ENCODE measurements around the gene FILIP1L. TPM values are rescaled to one million over a fixed set of nuclear protein-coding genes. Genes with fewer than 3 reads are reported as not detected.

The FILIP1L gene
- total RNA-seq, 1 donor from 2014 or later, result 0.15 TPM

DNA sequence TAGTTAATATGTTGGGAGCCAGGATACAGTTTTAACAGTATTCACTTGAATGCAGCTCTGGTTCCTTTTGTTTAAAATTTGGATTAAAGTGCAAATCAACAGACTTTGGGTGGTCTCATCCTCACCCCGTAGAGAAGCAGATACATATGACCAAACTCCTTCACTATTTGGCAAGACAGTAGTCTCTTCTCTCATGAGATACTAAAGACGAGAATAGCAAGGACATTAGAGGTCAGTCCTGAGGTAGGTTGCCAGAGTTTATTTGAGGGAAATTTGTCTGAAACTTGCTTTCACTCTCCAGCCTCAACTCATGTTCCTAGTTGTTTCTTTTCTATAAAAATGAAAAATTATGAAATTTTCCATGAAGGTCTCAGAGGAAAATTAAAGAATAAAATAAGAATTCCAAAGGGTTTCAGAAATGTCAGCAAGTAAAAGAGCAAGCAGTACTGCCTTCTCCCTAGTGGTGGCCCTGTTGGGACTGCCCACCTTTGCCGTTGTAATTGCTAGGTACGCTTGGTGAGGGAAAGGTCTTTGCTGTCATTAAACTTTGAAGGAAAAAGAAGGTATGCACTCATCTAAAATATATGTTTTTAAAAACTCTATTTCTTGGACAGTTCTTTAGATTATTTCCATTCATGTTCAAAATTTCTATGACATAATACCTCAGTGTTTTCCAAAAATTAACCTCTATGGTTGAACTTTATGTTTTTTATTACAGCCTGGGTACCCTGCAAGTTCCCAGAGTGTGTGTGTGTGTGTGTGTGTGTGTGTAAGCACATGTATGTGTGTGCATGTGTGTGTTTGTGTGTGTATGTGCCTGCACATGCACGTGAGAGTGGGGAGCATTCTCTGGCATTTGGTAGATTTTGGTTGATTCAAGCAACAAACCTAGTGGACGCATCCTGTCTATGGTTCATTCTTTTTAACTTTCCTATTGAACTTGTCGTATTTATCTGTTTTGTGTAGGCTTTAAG is 185.2 kb downstream of the FILIP1L start:
- Histone ChIP-seq H3K27me3 (no peaks in the 10 kb centered on the region), H3F3A (ENCODE audit: low read depth) (peaks cover 10% of the 10 kb centered on the region), H2AFZ (replicated peaks) (no peak overlapping the region), H3K36me3 (no peaks in the 10 kb centered on the region), H3K9ac (no peak overlapping the region), H3K79me2 (ENCODE audit: low read depth) (no peaks in the 10 kb centered on the region), H3K4me3 (no peak overlapping the region), H3K4me1 (peaks cover 32% of the 10 kb centered on the region), H3K27ac (peak overlapping the region; percentile 71), H3K4me2 (peak overlapping the region; percentile 69), H3K9me3 (ENCODE audit: low read depth) (no peaks in the 10 kb centered on the region), H4K20me1 (ENCODE audit: low read depth) (no peaks in the 10 kb centered on the region)
- peaks cover 4% of the 10 kb centered on the region for H3K36me3 Mint-ChIP-seq
- TF ChIP-seq, protein P1, sequence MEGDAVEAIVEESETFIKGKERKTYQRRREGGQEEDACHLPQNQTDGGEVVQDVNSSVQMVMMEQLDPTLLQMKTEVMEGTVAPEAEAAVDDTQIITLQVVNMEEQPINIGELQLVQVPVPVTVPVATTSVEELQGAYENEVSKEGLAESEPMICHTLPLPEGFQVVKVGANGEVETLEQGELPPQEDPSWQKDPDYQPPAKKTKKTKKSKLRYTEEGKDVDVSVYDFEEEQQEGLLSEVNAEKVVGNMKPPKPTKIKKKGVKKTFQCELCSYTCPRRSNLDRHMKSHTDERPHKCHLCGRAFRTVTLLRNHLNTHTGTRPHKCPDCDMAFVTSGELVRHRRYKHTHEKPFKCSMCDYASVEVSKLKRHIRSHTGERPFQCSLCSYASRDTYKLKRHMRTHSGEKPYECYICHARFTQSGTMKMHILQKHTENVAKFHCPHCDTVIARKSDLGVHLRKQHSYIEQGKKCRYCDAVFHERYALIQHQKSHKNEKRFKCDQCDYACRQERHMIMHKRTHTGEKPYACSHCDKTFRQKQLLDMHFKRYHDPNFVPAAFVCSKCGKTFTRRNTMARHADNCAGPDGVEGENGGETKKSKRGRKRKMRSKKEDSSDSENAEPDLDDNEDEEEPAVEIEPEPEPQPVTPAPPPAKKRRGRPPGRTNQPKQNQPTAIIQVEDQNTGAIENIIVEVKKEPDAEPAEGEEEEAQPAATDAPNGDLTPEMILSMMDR (IDR thresholded peaks at IDR 0.05), result peak; percentile 22
- no peak for TF ChIP-seq EZH2 (IDR thresholded peaks at IDR 0.05)
- H3K4me1 Mint-ChIP-seq, result peaks cover 32% of the 10 kb centered on the region
- no peaks in the 10 kb centered on the region for H3K27me3 Mint-ChIP-seq (ENCODE audit: insufficient read depth, low read depth)
- H3K9me3 Mint-ChIP-seq, result no peaks in the 10 kb centered on the region
- H3K4me3 Mint-ChIP-seq, result no peak overlapping the region
- peak overlapping the region; percentile 39 for H3K27ac Mint-ChIP-seq
- DNase-seq (ENCODE audit: low spot score), result no peak

DNA sequence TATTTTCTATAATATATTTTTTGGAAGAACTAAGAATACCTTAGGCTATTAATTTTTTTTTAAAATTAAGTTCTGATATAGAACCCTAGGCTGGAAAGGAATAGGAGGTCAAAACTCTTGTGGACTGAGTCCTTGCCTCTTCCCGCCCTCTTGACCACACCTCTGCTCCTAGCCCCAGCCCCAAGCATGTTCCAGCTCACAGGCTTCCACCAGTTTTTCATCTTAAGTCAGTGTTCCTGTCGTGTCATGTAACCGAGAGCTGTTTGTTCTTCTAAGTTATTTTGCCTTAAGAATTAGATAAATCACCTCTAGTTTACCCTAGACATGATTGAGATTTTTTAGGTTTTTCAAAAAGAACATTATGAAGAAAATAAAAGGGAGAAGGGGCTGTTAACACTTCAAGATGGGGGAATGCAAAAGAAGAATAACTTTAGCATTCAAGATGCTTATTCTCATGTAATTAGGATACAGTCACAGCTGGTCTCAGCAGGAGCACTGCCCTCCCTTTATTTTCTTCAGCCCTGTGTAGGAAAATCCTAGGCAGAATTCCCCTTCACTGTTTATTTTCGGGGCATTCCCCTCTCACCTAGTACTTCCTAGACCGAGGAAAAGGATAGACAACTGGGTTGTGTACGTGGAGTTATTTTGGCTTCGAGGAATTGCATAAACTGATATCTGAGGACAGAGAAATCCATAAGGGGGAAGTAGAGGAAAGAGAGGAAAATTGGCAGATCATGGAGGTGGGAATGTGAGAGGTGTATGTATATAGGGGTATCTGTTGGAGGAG is 186.4 kb downstream of the FILIP1L start:
- no peaks in the 10 kb centered on the region for H3K36me3 ChIP-seq
- H3K4me1 ChIP-seq, result peaks cover 32% of the 10 kb centered on the region
- Mint-ChIP-seq H3K9me3 (no peaks in the 10 kb centered on the region), H3K27me3 (ENCODE audit: insufficient read depth, low read depth) (no peaks in the 10 kb centered on the region), H3K4me1 (peaks cover 32% of the 10 kb centered on the region), H3K36me3 (peaks cover 4% of the 10 kb centered on the region), H3K27ac (no peak overlapping the region), H3K4me3 (peak overlapping the region; percentile 11)
- peak; percentile 50 for DNase-seq (ENCODE audit: low spot score)
- no peaks in the 10 kb centered on the region for H4K20me1 ChIP-seq (ENCODE audit: low read depth)
- H3K9ac ChIP-seq, result no peak overlapping the region
- TF ChIP-seq EZH2phosphoT487 (IDR thresholded peaks at IDR 0.05) (no peak), EZH2 (IDR thresholded peaks at IDR 0.05) (no peak)
- TF ChIP-seq, protein P1 (IDR thresholded peaks at IDR 0.05), result no peak
- H3K27me3 ChIP-seq, result no peaks in the 10 kb centered on the region
- H3F3A ChIP-seq (ENCODE audit: low read depth), result peaks cover 10% of the 10 kb centered on the region
- H3K27ac ChIP-seq, result peak overlapping the region; percentile 71
- H3K4me3 ChIP-seq, result peak overlapping the region; percentile 10
- H2AFZ ChIP-seq (replicated peaks), result no peak overlapping the region
- no peaks in the 10 kb centered on the region for H3K9me3 ChIP-seq (ENCODE audit: low read depth)
- no peaks in the 10 kb centered on the region for H3K79me2 ChIP-seq (ENCODE audit: low read depth)
- H3K4me2 ChIP-seq, result peak overlapping the region; percentile 69

DNA sequence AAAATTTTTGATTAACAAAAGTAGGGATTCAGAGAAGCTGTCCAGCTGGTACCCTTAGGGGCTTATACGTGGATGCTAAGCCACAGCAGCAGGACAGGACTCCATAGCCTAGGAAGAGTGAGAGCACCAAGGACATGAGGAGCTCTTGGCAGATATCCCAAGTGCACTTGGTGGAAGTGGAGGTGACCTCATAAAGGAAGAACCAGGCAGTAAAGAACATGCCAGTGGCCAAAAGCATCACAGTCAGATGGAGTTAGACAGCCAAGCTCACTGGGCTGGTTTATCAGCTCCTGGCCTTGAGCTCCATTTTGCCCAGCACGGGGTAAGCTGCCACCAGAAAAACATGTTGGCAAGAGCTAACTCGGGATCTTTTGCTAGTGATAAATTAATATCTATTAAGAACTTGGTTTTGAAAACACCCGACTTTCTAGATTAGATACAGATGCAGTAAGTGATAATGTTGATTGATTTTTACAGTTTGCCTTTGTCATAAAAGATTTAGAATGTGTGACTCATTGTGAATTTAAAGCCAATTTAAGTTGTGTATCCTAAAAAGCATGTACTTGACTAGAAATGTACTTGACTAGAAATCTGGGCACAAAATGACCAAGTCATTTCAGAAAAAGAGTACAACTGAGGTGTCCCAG is 188.6 kb downstream of the FILIP1L start:
- H3K4me3 Mint-ChIP-seq, result no peak overlapping the region

More for the DNA sequence above, 188.6 kb downstream of the FILIP1L start:
- Histone ChIP-seq H3K9me3 (ENCODE audit: low read depth) (no peaks in the 10 kb centered on the region), H3K27me3 (no peaks in the 10 kb centered on the region), H3K4me3 (no peak overlapping the region), H2AFZ (replicated peaks) (no peak overlapping the region), H3K4me1 (peaks cover 36% of the 10 kb centered on the region), H3K9ac (no peak overlapping the region), H3F3A (ENCODE audit: low read depth) (peaks cover 10% of the 10 kb centered on the region), H4K20me1 (ENCODE audit: low read depth) (no peaks in the 10 kb centered on the region), H3K27ac (no peak overlapping the region), H3K36me3 (no peaks in the 10 kb centered on the region), H3K4me2 (no peak overlapping the region), H3K79me2 (ENCODE audit: low read depth) (no peaks in the 10 kb centered on the region)
- no peak for TF ChIP-seq EZH2 (IDR thresholded peaks at IDR 0.05)
- no peak for TF ChIP-seq EZH2phosphoT487 (IDR thresholded peaks at IDR 0.05)
- TF ChIP-seq, protein P1 (IDR thresholded peaks at IDR 0.05), result no peak
- DNase-seq (ENCODE audit: low spot score), result no peak
- peaks cover 29% of the 10 kb centered on the region for H3K4me1 Mint-ChIP-seq
- H3K27ac Mint-ChIP-seq, result no peak overlapping the region
- peaks cover 4% of the 10 kb centered on the region for H3K36me3 Mint-ChIP-seq
- H3K9me3 Mint-ChIP-seq, result no peaks in the 10 kb centered on the region
- H3K27me3 Mint-ChIP-seq (ENCODE audit: insufficient read depth, low read depth), result no peaks in the 10 kb centered on the region
